CD14-positive monocyte (primary cell): ENCODE results near the gene GSTT4. TPM values are rescaled to one million over a fixed set of nuclear protein-coding genes. Genes with fewer than 3 reads are reported as not detected.
"Not testable (repeated sequence)": the region's sequence is repeated elsewhere in the genome, so short reads cannot be mapped to it uniquely, and the experiment has no call there.

Experiments
- DNase-seq, 3 donors: peaks; one replicate each; pipeline ENCODE4 v3.0.0-alpha.2; 2011 to 2022
- H2AFZ ChIP-seq: 2 replicates; pipeline ENCODE4 v1.6.0; 2012; ENCODE audit warnings: mild to moderate bottlenecking, low read depth, low read length, inconsistent platforms; ENCODE audit not compliant: insufficient read depth, poor library complexity, severe bottlenecking
- H3K27ac ChIP-seq, 2 donors: 1 replicate in 1 of 2; 2 replicates in 1 of 2; pipeline ENCODE4 v1.5.1; 2012 to 2013; ENCODE audit warnings: low read length in 2 of 2, control low read depth in 1 of 2, inconsistent platforms in 1 of 2, low read depth in 1 of 2, mild to moderate bottlenecking in 1 of 2
- H3K27me3 ChIP-seq, 2 donors: one replicate each; pipeline versions ENCODE4 v1.6.0 to v1.6.1; 2011 to 2013; ENCODE audit warnings: low read length in 2 of 2; ENCODE audit not compliant: control insufficient read depth in 2 of 2, insufficient read depth in 2 of 2
- H3K36me3 ChIP-seq, 2 donors: replicated peaks in 1 of 2; 1 replicate in 1 of 2; 2 replicates in 1 of 2; pipeline versions ENCODE4 v1.5.1 to v1.6.1; 2012 to 2013; ENCODE audit warnings: low read length in 2 of 2, control low read depth in 1 of 2, inconsistent platforms in 1 of 2, mild to moderate bottlenecking in 1 of 2; ENCODE audit not compliant: insufficient read depth in 2 of 2, control insufficient read depth in 1 of 2
- H3K4me1 ChIP-seq, 2 donors: 1 replicate in 1 of 2; 2 replicates in 1 of 2; pipeline versions ENCODE4 v1.5.1 to v1.6.1; 2012 to 2013; ENCODE audit warnings: low read length in 2 of 2, control low read depth in 1 of 2, inconsistent platforms in 1 of 2, mild to moderate bottlenecking in 1 of 2, moderate library complexity in 1 of 2; ENCODE audit not compliant: insufficient read depth in 2 of 2, control insufficient read depth in 1 of 2
- H3K4me2 ChIP-seq: replicated peaks from 2 replicates; pipeline ENCODE3; 2012; ENCODE audit warnings: low read length, moderate library complexity, mild to moderate bottlenecking; ENCODE audit not compliant: poor library complexity, severe bottlenecking; ENCODE audit errors: extremely low read depth
- H3K4me3 ChIP-seq, 3 experiments: fragments of 200-600 bp in 1 of 3; sonication (generic) in 1 of 3; replicated peaks in 1 of 3; 1 replicate in 2 of 3; 2 replicates in 1 of 3; pipeline ENCODE4 v1.5.1; 2011 to 2013; ENCODE audit warnings: low read length in 3 of 3, mild to moderate bottlenecking in 3 of 3, control low read depth in 2 of 3, low read depth in 2 of 3, inconsistent platforms in 1 of 3, moderate library complexity in 1 of 3
- H3K79me2 ChIP-seq: 2 replicates; pipeline ENCODE4 v1.6.0; 2012; ENCODE audit warnings: mild to moderate bottlenecking, control low read depth, inconsistent platforms, low read length, moderate library complexity; ENCODE audit not compliant: insufficient read depth
- H3K9ac ChIP-seq: 2 replicates; pipeline ENCODE4 v1.6.0; 2017; ENCODE audit warnings: low read length, mild to moderate bottlenecking; ENCODE audit not compliant: insufficient read depth, poor library complexity, severe bottlenecking
- H3K9me3 ChIP-seq, 2 donors: replicated peaks in 1 of 2; 1 replicate in 1 of 2; 2 replicates in 1 of 2; pipeline versions ENCODE4 v1.5.1 to v1.6.1; 2012 to 2013; ENCODE audit warnings: low read length in 2 of 2, control low read depth in 1 of 2; ENCODE audit not compliant: control insufficient read depth in 1 of 2, insufficient read depth in 1 of 2
- H4K20me1 ChIP-seq: 2 replicates; pipeline ENCODE4 v1.6.0; 2012; ENCODE audit warnings: mild to moderate bottlenecking, low read length, control low read depth, moderate library complexity; ENCODE audit not compliant: insufficient read depth
- H3K27ac Mint-ChIP-seq, 7 donors: one replicate each; pipeline ENCODE4 v1.8.0; 2020; ENCODE audit warnings: mild to moderate bottlenecking in 7 of 7, mixed read lengths in 7 of 7, moderate library complexity in 6 of 7, inconsistent platforms in 2 of 7
- H3K27me3 Mint-ChIP-seq, 3 donors: one replicate each; pipeline ENCODE4 v1.8.0; 2021 to 2022; ENCODE audit warnings: low read depth in 3 of 3, mild to moderate bottlenecking in 3 of 3, mixed read lengths in 3 of 3, moderate library complexity in 3 of 3, inconsistent platforms in 1 of 3
- H3K36me3 Mint-ChIP-seq, 2 donors: one replicate each; pipeline ENCODE4 v1.8.0; 2020; ENCODE audit warnings: mixed read lengths in 2 of 2, inconsistent platforms in 1 of 2, mild to moderate bottlenecking in 1 of 2
- H3K4me1 Mint-ChIP-seq: one replicate; pipeline ENCODE4 v1.8.0; 2020; ENCODE audit warnings: mild to moderate bottlenecking, mixed read lengths
- H3K4me3 Mint-ChIP-seq, 2 donors: one replicate each; pipeline ENCODE4 v1.8.0; 2020; ENCODE audit warnings: mild to moderate bottlenecking in 2 of 2, mixed read lengths in 2 of 2, moderate library complexity in 1 of 2
- H3K9me3 Mint-ChIP-seq, 7 donors: one replicate each; pipeline ENCODE4 v1.8.0; 2020 to 2022; ENCODE audit warnings: mixed read lengths in 7 of 7, mild to moderate bottlenecking in 6 of 7, moderate library complexity in 6 of 7, inconsistent platforms in 2 of 7
- WGBS: methylation state at CpG from one replicate; pipeline ENCODE4 v1.1.5; 2013; ENCODE audit warnings: missing lambda C conversion rate; ENCODE audit not compliant: insufficient coverage; 5-methylcytosine and 5-hydroxymethylcytosine counted together
- intact Hi-C, 2 donors: fragments of 100-400 bp; cut with micrococcal nuclease; formaldehyde crosslinking; loops; one replicate each; pipeline versions ENCODE4 v1.15.0 to v1.15.1; 2023
- polyA plus RNA-seq, 3 donors: library from polyadenylated mRNA; depleted of rRNA in 1 of 3; unstranded in 2 of 3; stranded (reverse) in 1 of 3; fragments of 300-500 nt in 2 of 3; fragments of >200 nt in 1 of 3; fragmentation: Illumina TruSeq in 2 of 3; gene quantifications; 1 replicate in 2 of 3; 2 replicates in 1 of 3; pipeline ENCODE4 v1.2.3, GENCODE V29; 2012 to 2021

GSTT4 gene
- polyA plus RNA-seq, 3 donors, result not detected

- not testable (repeated sequence) for H3K9me3 Mint-ChIP-seq, H3K4me3 ChIP-seq, H3K79me2 ChIP-seq, H3K4me3 Mint-ChIP-seq, H3K36me3 ChIP-seq, H3K27ac ChIP-seq, H3K4me2 ChIP-seq, H3K36me3 Mint-ChIP-seq, H3K4me1 ChIP-seq, H4K20me1 ChIP-seq, H3K27me3 ChIP-seq, H3K9ac ChIP-seq, H3K4me1 Mint-ChIP-seq, H2AFZ ChIP-seq, DNase-seq, H3K27me3 Mint-ChIP-seq, H3K9me3 ChIP-seq, H3K27ac Mint-ChIP-seq
- WGBS, result no CpG with 5 or more reads among the region's 41 CpGs
- intact Hi-C loops, result loop anchor here in 1 of 2 donors (10.0 kb wide), 1 partner anchor 195 kb away; no protein-coding TSS in a partner anchor
Measured at GRCh38 chr22:23979557-23980240, 25.6 kb downstream of the GSTT4 start, which contains the start of gene GSTT2. Gene GSTT2, plus strand, starts transcription at chr22:23980134.

- H3K27me3 Mint-ChIP-seq, H3K4me1 ChIP-seq, H4K20me1 ChIP-seq, intact Hi-C loops, H3K9ac ChIP-seq, H3K36me3 ChIP-seq, H3K27ac Mint-ChIP-seq, H3K4me3 Mint-ChIP-seq, H3K4me1 Mint-ChIP-seq, H3K79me2 ChIP-seq, H3K9me3 ChIP-seq, H3K27me3 ChIP-seq, DNase-seq, H3K27ac ChIP-seq, H3K9me3 Mint-ChIP-seq, H3K4me3 ChIP-seq, H3K36me3 Mint-ChIP-seq, H2AFZ ChIP-seq, H3K4me2 ChIP-seq: not testable (repeated sequence)
- no CpG with 5 or more reads among the region's 12 CpGs for WGBS
Measured at GRCh38 chr22:23977304-23977703, 27.9 kb downstream of the GSTT4 start.

GRCh38 chr22:23974836-23975352, 30.4 kb downstream of the GSTT4 start:
- not testable (repeated sequence) for H3K4me3 ChIP-seq, H3K27me3 ChIP-seq, H3K9ac ChIP-seq, DNase-seq, H3K27ac Mint-ChIP-seq, H3K4me1 ChIP-seq, H3K4me3 Mint-ChIP-seq, H3K4me1 Mint-ChIP-seq, H3K9me3 ChIP-seq, H2AFZ ChIP-seq, H3K27me3 Mint-ChIP-seq, H3K27ac ChIP-seq, H3K9me3 Mint-ChIP-seq, H3K4me2 ChIP-seq
- peaks cover 20 to 22% of the 10 kb centered on the region in 2 donors for H3K36me3 Mint-ChIP-seq
- intact Hi-C loops, result loop anchor here in 1 of 2 donors (5.0 kb wide), 2 partner anchors 48 to 63 kb away; no protein-coding TSS in a partner anchor
- Histone ChIP-seq H3K79me2 (peaks cover 14% of the 10 kb centered on the region), H4K20me1 (peaks cover 20% of the 10 kb centered on the region), H3K36me3 (peaks cover 20 to 21% of the 10 kb centered on the region in 2 donors)
- WGBS, result no CpG with 5 or more reads among the region's 27 CpGs

- DNase-seq, H3K4me1 ChIP-seq, H3K4me3 Mint-ChIP-seq, H3K27ac ChIP-seq, H3K9me3 ChIP-seq, H3K4me3 ChIP-seq, H3K27me3 Mint-ChIP-seq, H3K9ac ChIP-seq, H3K27ac Mint-ChIP-seq, H2AFZ ChIP-seq, H3K9me3 Mint-ChIP-seq, H3K4me2 ChIP-seq, H3K4me1 Mint-ChIP-seq, H3K27me3 ChIP-seq: not testable (repeated sequence)
- peaks cover 25 to 27% of the 10 kb centered on the region in 2 donors for H3K36me3 ChIP-seq
- no CpG with 5 or more reads among the region's 29 CpGs for WGBS
- peaks cover 15% of the 10 kb centered on the region for H3K79me2 ChIP-seq
- peaks cover 26% of the 10 kb centered on the region for H4K20me1 ChIP-seq
- intact Hi-C loops, result loop anchor here in 1 of 2 donors (5.0 kb wide), 2 partner anchors 47 to 62 kb away; no protein-coding TSS in a partner anchor
- H3K36me3 Mint-ChIP-seq, result peaks cover 24 to 26% of the 10 kb centered on the region in 2 donors
Measured at GRCh38 chr22:23974345-23974744, 30.9 kb downstream of the GSTT4 start, which contains the start of gene DDT. Gene DDT, minus strand, starts transcription at chr22:23974441. Its CDS starts 27 bp downstream, at chr22:23974414.
